ENCODE measurements around the gene DCHS2. TPM values are rescaled to one million over a fixed set of nuclear protein-coding genes. Genes with fewer than 3 reads are reported as not detected.
A peak's percentile ranks its signal among the peaks of the same experiment; 100 is the strongest.

DCHS2 gene
- total RNA-seq, 4 donors from 2014 or later = 2.3 to 5.0 (median 3.2) TPM

GRCh38 chr4:154489558-154490233 lies 1.9 kb downstream of the DCHS2 start:
- WGBS, 2 donors (ENCODE audit: low coverage in 1 of 2) = no CpG with 5 or more reads among the region's 56 CpGs
- Histone ChIP-seq H3K9me3 (no peaks in the 10 kb centered on the region), H3K36me3 (no peaks in the 10 kb centered on the region), H3K27me3 (peaks cover 44% of the 10 kb centered on the region), H3K27ac (no peak overlapping the region), H3K4me3 (peak overlapping the region in 1 of 2 donors; percentile 53), H3K4me1 (peaks cover 0 to 28% (median 20%) of the 10 kb centered on the region in 3 donors)
- TF ChIP-seq POLR2A (IDR thresholded peaks at IDR 0.05) (no peak), CTCF (IDR thresholded peaks at IDR 0.05) (no peak), POLR2AphosphoS5 (IDR thresholded peaks at IDR 0.05) (no peak), EP300 (IDR thresholded peaks at IDR 0.05) (no peak)
- no peak for ATAC-seq

GRCh38 chr4:154487145-154487544 lies 4.5 kb downstream of the DCHS2 start:
- H3K27me3 ChIP-seq = peaks cover 31% of the 10 kb centered on the region
- 74 to 100% methylated on average over 1 to 4 of the region's 4 CpGs for WGBS, 2 donors (ENCODE audit: low coverage in 1 of 2)
- peaks cover 0 to 24% (median 19%) of the 10 kb centered on the region in 3 donors for H3K4me1 ChIP-seq
- TF ChIP-seq EP300 (IDR thresholded peaks at IDR 0.05) = no peak
- TF ChIP-seq CTCF (IDR thresholded peaks at IDR 0.05) = no peak
- TF ChIP-seq POLR2A (IDR thresholded peaks at IDR 0.05) = no peak
- no peak for TF ChIP-seq POLR2AphosphoS5 (IDR thresholded peaks at IDR 0.05)
- no peak overlapping the region for H3K27ac ChIP-seq
- no peak for ATAC-seq
- no peaks in the 10 kb centered on the region for H3K9me3 ChIP-seq
- no peak overlapping the region for H3K4me3 ChIP-seq
- no peaks in the 10 kb centered on the region for H3K36me3 ChIP-seq

GRCh38 chr4:154485127-154485773 lies 6.3 kb downstream of the DCHS2 start:
- Histone ChIP-seq H3K4me1 (peaks cover 0 to 5% (median 2%) of the 10 kb centered on the region in 3 donors), H3K4me3 (no peak overlapping the region), H3K27ac (no peak overlapping the region), H3K27me3 (peaks cover 13% of the 10 kb centered on the region), H3K36me3 (no peaks in the 10 kb centered on the region), H3K9me3 (no peaks in the 10 kb centered on the region)
- no peak for ATAC-seq
- 57% methylated on average over 4 of the region's 4 CpGs for WGBS, 2 donors (ENCODE audit: low coverage in 1 of 2)
- TF ChIP-seq POLR2AphosphoS5 (IDR thresholded peaks at IDR 0.05) (no peak), EP300 (IDR thresholded peaks at IDR 0.05) (no peak), POLR2A (IDR thresholded peaks at IDR 0.05) (no peak), CTCF (IDR thresholded peaks at IDR 0.05) (no peak)

GRCh38 chr4:154478547-154478946 lies 13.1 kb downstream of the DCHS2 start:
- ATAC-seq = no peak
- Histone ChIP-seq H3K4me3 (no peak overlapping the region), H3K36me3 (no peaks in the 10 kb centered on the region), H3K27me3 (no peaks in the 10 kb centered on the region), H3K9me3 (no peaks in the 10 kb centered on the region), H3K27ac (no peak overlapping the region), H3K4me1 (no peaks in the 10 kb centered on the region)
- WGBS, 2 donors (ENCODE audit: low coverage in 1 of 2) = 67 to 85% methylated on average over 3 to 4 of the region's 4 CpGs
- no peak for TF ChIP-seq CTCF (IDR thresholded peaks at IDR 0.05)
- TF ChIP-seq POLR2A (IDR thresholded peaks at IDR 0.05) = no peak
- TF ChIP-seq EP300 (IDR thresholded peaks at IDR 0.05) = no peak
- no peak for TF ChIP-seq POLR2AphosphoS5 (IDR thresholded peaks at IDR 0.05)

GRCh38 chr4:154478128-154478527 lies 13.5 kb downstream of the DCHS2 start:
- Histone ChIP-seq H3K27ac (no peak overlapping the region), H3K4me3 (no peak overlapping the region), H3K9me3 (no peaks in the 10 kb centered on the region), H3K27me3 (no peaks in the 10 kb centered on the region), H3K36me3 (no peaks in the 10 kb centered on the region), H3K4me1 (no peaks in the 10 kb centered on the region)
- TF ChIP-seq EP300 (IDR thresholded peaks at IDR 0.05) = no peak
- TF ChIP-seq POLR2AphosphoS5 (IDR thresholded peaks at IDR 0.05) = no peak
- no peak for TF ChIP-seq POLR2A (IDR thresholded peaks at IDR 0.05)
- TF ChIP-seq CTCF (IDR thresholded peaks at IDR 0.05) = no peak
- WGBS, 2 donors (ENCODE audit: low coverage in 1 of 2) = 84% methylated on average over 2 of the region's 2 CpGs
- ATAC-seq = no peak
